NB4 (cell line): Measurements from ENCODE around the gene CDH12.

Experiments used
- DNase-seq: peaks from one replicate; pipeline ENCODE4 v3.0.0; 2010; ENCODE audit warnings: low read depth
- H3K4me3 ChIP-seq: one replicate; pipeline ENCODE4 v1.5.1; 2011; ENCODE audit warnings: mild to moderate bottlenecking, low read depth, low read length, moderate library complexity
- MYC ChIP-seq: IDR thresholded peaks from 2 replicates; pipeline ENCODE4 v1.6.1; 2011; ENCODE audit warnings: low read depth, low read length
- POLR2A ChIP-seq: IDR thresholded peaks from 2 replicates; pipeline ENCODE4 v1.6.1; 2011; ENCODE audit warnings: mild to moderate bottlenecking; ENCODE audit not compliant: insufficient read length; ENCODE audit errors: extremely low read depth
- TF ChIP-seq, protein P1 (sequence below): IDR thresholded peaks from 2 replicates; pipeline ENCODE4 v1.6.1; 2011; ENCODE audit warnings: low read depth, low read length
- TF ChIP-seq, protein P2 (sequence below): IDR thresholded peaks from one replicate; pipeline ENCODE4 v1.5.1; 2012; ENCODE audit warnings: low read depth, low read length

The CDH12 gene

GRCh38 chr5:22625451-22625850 lies 227.7 kb downstream of the CDH12 start:
- DNase-seq = no peak
- TF ChIP-seq POLR2A (no peak), MYC (no peak)
- TF ChIP-seq, protein P1, sequence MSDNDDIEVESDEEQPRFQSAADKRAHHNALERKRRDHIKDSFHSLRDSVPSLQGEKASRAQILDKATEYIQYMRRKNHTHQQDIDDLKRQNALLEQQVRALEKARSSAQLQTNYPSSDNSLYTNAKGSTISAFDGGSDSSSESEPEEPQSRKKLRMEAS = no peak
- TF ChIP-seq, protein P2, sequence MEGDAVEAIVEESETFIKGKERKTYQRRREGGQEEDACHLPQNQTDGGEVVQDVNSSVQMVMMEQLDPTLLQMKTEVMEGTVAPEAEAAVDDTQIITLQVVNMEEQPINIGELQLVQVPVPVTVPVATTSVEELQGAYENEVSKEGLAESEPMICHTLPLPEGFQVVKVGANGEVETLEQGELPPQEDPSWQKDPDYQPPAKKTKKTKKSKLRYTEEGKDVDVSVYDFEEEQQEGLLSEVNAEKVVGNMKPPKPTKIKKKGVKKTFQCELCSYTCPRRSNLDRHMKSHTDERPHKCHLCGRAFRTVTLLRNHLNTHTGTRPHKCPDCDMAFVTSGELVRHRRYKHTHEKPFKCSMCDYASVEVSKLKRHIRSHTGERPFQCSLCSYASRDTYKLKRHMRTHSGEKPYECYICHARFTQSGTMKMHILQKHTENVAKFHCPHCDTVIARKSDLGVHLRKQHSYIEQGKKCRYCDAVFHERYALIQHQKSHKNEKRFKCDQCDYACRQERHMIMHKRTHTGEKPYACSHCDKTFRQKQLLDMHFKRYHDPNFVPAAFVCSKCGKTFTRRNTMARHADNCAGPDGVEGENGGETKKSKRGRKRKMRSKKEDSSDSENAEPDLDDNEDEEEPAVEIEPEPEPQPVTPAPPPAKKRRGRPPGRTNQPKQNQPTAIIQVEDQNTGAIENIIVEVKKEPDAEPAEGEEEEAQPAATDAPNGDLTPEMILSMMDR = no peak
- H3K4me3 ChIP-seq = no peak overlapping the region

- DNase-seq = no peak
- TF ChIP-seq, protein P1 = no peak
- TF ChIP-seq POLR2A = no peak
- TF ChIP-seq, protein P2 = no peak
- no peak for TF ChIP-seq MYC
- H3K4me3 ChIP-seq = no peak overlapping the region
These were observed 232.1 kb downstream of the CDH12 start for GRCh38 chr5:22621084-22621483.

- H3K4me3 ChIP-seq = no peak overlapping the region
- DNase-seq = no peak
- TF ChIP-seq MYC = no peak
- TF ChIP-seq, protein P2 = no peak
- TF ChIP-seq POLR2A = no peak
- TF ChIP-seq, protein P1 = no peak
These were observed 237.2 kb downstream of the CDH12 start for GRCh38 chr5:22615964-22616363.

GRCh38 chr5:22614486-22615094 lies 238.6 kb downstream of the CDH12 start:
- DNase-seq = no peak
- TF ChIP-seq, protein P1 = no peak
- TF ChIP-seq, protein P2 = no peak
- TF ChIP-seq POLR2A (no peak), MYC (no peak)
- H3K4me3 ChIP-seq = no peak overlapping the region

DNA sequence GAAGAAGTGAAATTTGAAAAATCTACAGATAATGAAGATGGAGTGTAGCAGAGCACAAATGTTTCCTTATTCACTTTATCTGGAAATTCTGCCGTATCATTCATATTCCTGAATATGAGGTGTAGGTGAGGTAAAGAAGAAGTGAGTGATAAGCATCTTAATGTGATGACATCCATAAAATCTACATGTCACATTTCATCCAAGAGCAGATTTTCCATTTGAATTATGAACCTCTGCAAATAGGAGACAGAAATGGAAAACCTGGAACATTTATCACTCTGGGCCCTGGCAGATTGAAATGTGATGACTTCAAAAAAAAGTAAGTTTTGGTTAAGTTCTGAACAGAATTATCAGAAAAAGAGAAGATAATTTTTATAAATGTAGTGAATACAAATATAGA lies 240.2 kb downstream of the CDH12 start:
- H3K4me3 ChIP-seq = no peak overlapping the region
- DNase-seq = no peak
- TF ChIP-seq POLR2A = no peak
- TF ChIP-seq, protein P2 = no peak
- TF ChIP-seq, protein P1 = no peak
- TF ChIP-seq MYC = no peak
